HepG2 (cell line): ENCODE measurements around the gene CCNB2. TPM values are rescaled to one million over a fixed set of nuclear protein-coding genes. Genes with fewer than 3 reads are reported as not detected.
A peak's percentile ranks its signal among the peaks of the same experiment; 100 is the strongest.

Experiments
- E2F1 ChIP-seq: sonication (generic); formaldehyde crosslinking; IDR thresholded peaks from 2 replicates; pipeline ENCODE4 v1.5.0; 2020; ENCODE audit warnings: missing genetic modification reagents
- FOXM1 ChIP-seq: sonication (generic); formaldehyde crosslinking; IDR thresholded peaks from 2 replicates; pipeline ENCODE4 v1.5.0; 2020; ENCODE audit warnings: missing genetic modification reagents
- GMEB1 ChIP-seq: sonication (generic); formaldehyde crosslinking; IDR thresholded peaks from 2 replicates; pipeline ENCODE4 v1.5.1; 2020; ENCODE audit warnings: missing genetic modification reagents, mild to moderate bottlenecking, borderline replicate concordance
- KDM6A ChIP-seq: IDR thresholded peaks from 2 replicates; pipeline ENCODE4 v1.6.1; 2016; ENCODE audit warnings: low read depth
- KLF11 ChIP-seq: IDR thresholded peaks from 2 replicates; pipeline ENCODE4 v1.6.1; 2016; ENCODE audit warnings: missing compliant biosample characterization
- MXD1 ChIP-seq: sonication (generic); formaldehyde crosslinking; IDR thresholded peaks from 2 replicates; pipeline ENCODE4 v1.4.0; 2020; ENCODE audit warnings: mild to moderate bottlenecking, missing genetic modification reagents
- NFE2 ChIP-seq: sonication (generic); formaldehyde crosslinking; IDR thresholded peaks from 2 replicates; pipeline ENCODE4 v1.4.0; 2020; ENCODE audit warnings: missing genetic modification reagents
- POLR2AphosphoS5 ChIP-seq: IDR thresholded peaks from 2 replicates; pipeline ENCODE4 v1.6.1; 2012; ENCODE audit warnings: low read depth, low read length
- ZGPAT ChIP-seq: IDR thresholded peaks from 2 replicates; pipeline ENCODE4 v1.6.1; 2016; ENCODE audit warnings: mild to moderate bottlenecking
- ZMYM2 ChIP-seq: sonication (generic); formaldehyde crosslinking; IDR thresholded peaks from 2 replicates; pipeline ENCODE4 v1.8.0; 2022; ENCODE audit warnings: mild to moderate bottlenecking, missing genetic modification reagents
- ZNF256 ChIP-seq: sonication (generic); formaldehyde crosslinking; conservative IDR thresholded peaks from 2 replicates; pipeline ENCODE4 v1.4.0; 2020; ENCODE audit warnings: missing genetic modification reagents
- ZNF543 ChIP-seq: sonication (generic); formaldehyde crosslinking; IDR thresholded peaks from 2 replicates; pipeline ENCODE4 v1.4.0; 2020; ENCODE audit warnings: mild to moderate bottlenecking, missing genetic modification reagents
- ZNF580 ChIP-seq: IDR thresholded peaks from 2 replicates; pipeline ENCODE4 v1.6.1; 2016; ENCODE audit warnings: low read depth, borderline replicate concordance
- ZNF687 ChIP-seq: sonication (generic); formaldehyde crosslinking; IDR thresholded peaks from 2 replicates; pipeline ENCODE4 v1.5.1; 2020; ENCODE audit warnings: mild to moderate bottlenecking, missing genetic modification reagents, moderate library complexity
- ZNF777 ChIP-seq: sonication (generic); formaldehyde crosslinking; IDR thresholded peaks from 2 replicates; pipeline ENCODE4 v1.4.0; 2020; ENCODE audit warnings: missing genetic modification reagents
- ZSCAN20 ChIP-seq: sonication (generic); formaldehyde crosslinking; IDR thresholded peaks from 2 replicates; pipeline ENCODE4 v1.4.0; 2020; ENCODE audit warnings: missing genetic modification reagents, mild to moderate bottlenecking, borderline replicate concordance
- polyA plus RNA-seq, 8 experiments: library from polyadenylated mRNA; depleted of rRNA in 3 of 8; stranded (reverse) in 7 of 8; unstranded in 1 of 8; fragments of >200 nt; fragmentation: Illumina TruSeq in 4 of 8; extraction: Trizol in 4 of 8; gene quantifications; 2 replicates each; pipeline versions ENCODE4 v1.2.1 to v1.2.3, GENCODE V29; 2011 to 2016; ENCODE audit warnings: low read depth in 4 of 8, missing spikeins in 1 of 8, mixed read lengths in 1 of 8; ENCODE audit not compliant: insufficient read depth in 1 of 8
- total RNA-seq, 5 experiments: library from RNA; depleted of rRNA; stranded (reverse); fragments of >200 nt; fragmentation: Illumina TruSeq; extraction: Trizol; gene quantifications; 2 replicates each; pipeline ENCODE4 v1.2.3, GENCODE V29; 2016; ENCODE audit warnings: low read depth in 1 of 5

Gene CCNB2
- total and polyA plus RNA-seq, 2 of the 13 experiments (the other 11 are each of a cell fraction or from before 2014, with no cell fraction given): 43.5 to 80.9 TPM

GRCh38 chr15:59104912-59105732 is at the start of gene CCNB2 (continued):
- 0 out of 2 replicates have a peak, but pooled peaks have one; percentile 31 for TF ChIP-seq ZNF580 (CRISPR knock-in tag)
- TF ChIP-seq ZNF256 (CRISPR knock-in tag): 0 out of 2 replicates have a peak, but pooled peaks have one; percentile 31
- peak; percentile 96 for TF ChIP-seq ZNF777 (CRISPR knock-in tag)
- TF ChIP-seq KLF11 (CRISPR knock-in tag): 0 out of 2 replicates have a peak, but pooled peaks have one; percentile 35
- TF ChIP-seq KDM6A: no peak
- 0 out of 2 replicates have a peak, but pooled peaks have one; percentile 30 for TF ChIP-seq E2F1 (CRISPR knock-in tag)
- peak; percentile 86 for TF ChIP-seq POLR2AphosphoS5
- TF ChIP-seq ZSCAN20 (CRISPR knock-in tag): 0 out of 2 replicates have a peak, but pooled peaks have one; percentile 83
- peak; percentile 29; the same call in 1 of the 2 replicates for TF ChIP-seq GMEB1 (CRISPR knock-in tag)
- no peak for TF ChIP-seq NFE2
- TF ChIP-seq ZNF687: peak; percentile 87
- TF ChIP-seq ZNF543: no peak
- TF ChIP-seq ZMYM2 (CRISPR knock-in tag): no peak
- TF ChIP-seq ZGPAT (CRISPR knock-in tag): peak; percentile 37; the same call in 1 of the 2 replicates
- peak; percentile 68; the same call in 1 of the 2 replicates for TF ChIP-seq MXD1 (CRISPR knock-in tag)
- TF ChIP-seq FOXM1 (CRISPR knock-in tag): peak; percentile 97
